GM23338 (cell line): ENCODE measurements around the gene CDC27. TPM values are rescaled to one million over a fixed set of nuclear protein-coding genes. Genes with fewer than 3 reads are reported as not detected.

Source experiments
- ATAC-seq: fragments of 200-7000 bp; cut with Tn5 transposase; 3 replicates; pipeline ENCODE4 v1.9.1; 2020
- DNase-seq: peaks from one replicate; pipeline ENCODE4 v3.0.0-alpha.2; 2015; ENCODE audit warnings: low spot score
- H2AFZ ChIP-seq: fragments of 200-600 bp; sonication (generic); 2 replicates; pipeline ENCODE4 v1.8.0; 2016; ENCODE audit warnings: antibody characterized with exemption, mild to moderate bottlenecking, moderate library complexity
- H3F3A ChIP-seq: fragments of 200-600 bp; sonication (generic); replicated peaks from 2 replicates; pipeline ENCODE4 v1.8.0; 2017; ENCODE audit warnings: antibody characterized with exemption, mixed run types, low read depth
- H3K27ac ChIP-seq: fragments of 200-600 bp; sonication (generic); 2 replicates; pipeline ENCODE4 v1.6.1; 2016; ENCODE audit warnings: low read depth
- H3K27me3 ChIP-seq: fragments of 200-600 bp; sonication (generic); 2 replicates; pipeline ENCODE4 v1.8.0; 2016; ENCODE audit warnings: mild to moderate bottlenecking, mixed run types, moderate library complexity; ENCODE audit not compliant: insufficient read depth
- H3K36me3 ChIP-seq: fragments of 200-600 bp; sonication (generic); 2 replicates; pipeline ENCODE4 v1.8.0; 2016; ENCODE audit warnings: mild to moderate bottlenecking; ENCODE audit not compliant: insufficient read depth
- H3K4me1 ChIP-seq: fragments of 200-600 bp; sonication (generic); 2 replicates; pipeline ENCODE4 v1.8.0; 2016; ENCODE audit warnings: mild to moderate bottlenecking, moderate library complexity; ENCODE audit not compliant: insufficient read depth
- H3K4me2 ChIP-seq: fragments of 200-600 bp; sonication (generic); 2 replicates; pipeline ENCODE4 v1.7.1; 2017; ENCODE audit warnings: mixed run types
- H3K4me3 ChIP-seq: fragments of 200-600 bp; sonication (generic); 2 replicates; pipeline ENCODE4 v1.6.1; 2016; ENCODE audit warnings: mixed run types
- H3K79me2 ChIP-seq: fragments of 200-600 bp; sonication (generic); replicated peaks from 2 replicates; pipeline ENCODE4 v1.8.0; 2017; ENCODE audit warnings: mild to moderate bottlenecking; ENCODE audit not compliant: insufficient read depth
- H3K9me2 ChIP-seq: fragments of 200-600 bp; sonication (generic); 2 replicates; pipeline ENCODE4 v1.8.0; 2017; ENCODE audit not compliant: insufficient read depth
- H4K20me1 ChIP-seq: fragments of 200-600 bp; sonication (generic); replicated peaks from 2 replicates; pipeline ENCODE4 v1.8.0; 2017; ENCODE audit warnings: mild to moderate bottlenecking; ENCODE audit not compliant: insufficient read depth
- H3K27ac Mint-ChIP-seq: 2 replicates; pipeline ENCODE4 v1.8.0; 2020; ENCODE audit warnings: inconsistent platforms, mild to moderate bottlenecking, moderate library complexity, mixed read lengths
- H3K27me3 Mint-ChIP-seq: 3 replicates; pipeline ENCODE4 v1.8.0; 2022; ENCODE audit warnings: low read depth, mild to moderate bottlenecking, moderate library complexity, mixed read lengths, inconsistent platforms; ENCODE audit not compliant: insufficient read depth, poor library complexity
- H3K36me3 Mint-ChIP-seq: 3 replicates; pipeline ENCODE4 v1.8.0; 2021; ENCODE audit warnings: low read depth, mild to moderate bottlenecking, inconsistent platforms, moderate library complexity, mixed read lengths
- H3K4me1 Mint-ChIP-seq: 3 replicates; pipeline ENCODE4 v1.8.0; 2020; ENCODE audit warnings: mild to moderate bottlenecking, inconsistent platforms, mixed read lengths
- H3K4me3 Mint-ChIP-seq: 3 replicates; pipeline ENCODE4 v1.8.0; 2021; ENCODE audit warnings: moderate library complexity, mild to moderate bottlenecking, inconsistent platforms, mixed read lengths
- H3K9me3 Mint-ChIP-seq: 3 replicates; pipeline ENCODE4 v1.8.0; 2020; ENCODE audit warnings: moderate library complexity, mild to moderate bottlenecking, inconsistent platforms, mixed read lengths
- CREB1 ChIP-seq: fragments of 250-450 bp; sonication (Bioruptor Pico); IDR thresholded peaks from 2 replicates; pipeline ENCODE4 v1.5.0; 2020; ENCODE audit warnings: low read depth, mild to moderate bottlenecking, moderate library complexity
- EZH2 ChIP-seq: fragments of 200-600 bp; sonication (generic); IDR thresholded peaks from one replicate; pipeline ENCODE4 v1.8.0; 2017; ENCODE audit warnings: antibody characterized with exemption, mild to moderate bottlenecking, low read depth; ENCODE audit not compliant: unreplicated experiment
- EZH2phosphoT487 ChIP-seq: fragments of 200-600 bp; sonication (generic); IDR thresholded peaks from one replicate; pipeline ENCODE4 v1.8.1; 2018; ENCODE audit warnings: antibody characterized with exemption; ENCODE audit not compliant: unreplicated experiment
- JUNB ChIP-seq: IDR thresholded peaks from one replicate; pipeline ENCODE4 v1.6.1; 2016; ENCODE audit warnings: antibody characterized with exemption; ENCODE audit not compliant: unreplicated experiment
- NANOG ChIP-seq: IDR thresholded peaks from 2 replicates; pipeline ENCODE4 v1.6.1; 2016; ENCODE audit warnings: antibody characterized with exemption, borderline replicate concordance
- POLR2AphosphoS5 ChIP-seq: IDR thresholded peaks from 2 replicates; pipeline ENCODE4 v1.6.1; 2016; ENCODE audit warnings: antibody characterized with exemption, low read depth
- REST ChIP-seq: IDR thresholded peaks from one replicate; pipeline ENCODE4 v1.6.1; 2018; ENCODE audit warnings: antibody characterized with exemption; ENCODE audit not compliant: unreplicated experiment
- STAT1 ChIP-seq: IDR thresholded peaks from one replicate; pipeline ENCODE4 v1.6.1; 2016; ENCODE audit warnings: antibody characterized with exemption; ENCODE audit not compliant: unreplicated experiment
- ZNF114 ChIP-seq: fragments of 250-450 bp; sonication (Bioruptor Pico); IDR thresholded peaks from 2 replicates; pipeline ENCODE4 v1.5.0; 2020; ENCODE audit warnings: mild to moderate bottlenecking, moderate library complexity
- ZNF331 ChIP-seq: fragments of 250-450 bp; sonication (Bioruptor Pico); IDR thresholded peaks from 2 replicates; pipeline ENCODE4 v1.5.0; 2020; ENCODE audit warnings: low read depth, mild to moderate bottlenecking, moderate library complexity
- polyA plus RNA-seq: library from polyadenylated mRNA; unstranded; fragments of >200 nt; fragmentation: Nextera tagmentation; extraction: Ambion mirVana; gene quantifications from 2 replicates; pipeline ENCODE4 v1.2.1, GENCODE V29; 2016
- total RNA-seq: library from RNA; depleted of rRNA; stranded (reverse); fragments of >200 nt; shearing (Covaris generic); gene quantifications from 2 replicates; pipeline ENCODE4 v1.2.3, GENCODE V29; 2014
- TF ChIP-seq, protein P1 (sequence below), 2 experiments: fragments of 200-600 bp in 1 of 2; sonication (generic) in 1 of 2; conservative IDR thresholded peaks; 2 replicates each; pipeline versions ENCODE4 v1.5.1 to v1.6.1; 2016 to 2017; ENCODE audit warnings: antibody characterized with exemption in 2 of 2, low read depth in 2 of 2, mild to moderate bottlenecking in 2 of 2, moderate library complexity in 1 of 2
- TF ChIP-seq, protein P2 (sequence below): fragments of 250-450 bp; sonication (Bioruptor Pico); IDR thresholded peaks from 2 replicates; pipeline ENCODE4 v1.5.0; 2020; ENCODE audit warnings: mild to moderate bottlenecking, moderate library complexity
- TF ChIP-seq, protein P3 (sequence below): IDR thresholded peaks from 2 replicates; pipeline ENCODE4 v1.6.1; 2016; ENCODE audit warnings: antibody characterized with exemption

The CDC27 gene
- total and polyA plus RNA-seq, 2 experiments from 2014 or later, result 49.7 to 85.5 TPM

DNA sequence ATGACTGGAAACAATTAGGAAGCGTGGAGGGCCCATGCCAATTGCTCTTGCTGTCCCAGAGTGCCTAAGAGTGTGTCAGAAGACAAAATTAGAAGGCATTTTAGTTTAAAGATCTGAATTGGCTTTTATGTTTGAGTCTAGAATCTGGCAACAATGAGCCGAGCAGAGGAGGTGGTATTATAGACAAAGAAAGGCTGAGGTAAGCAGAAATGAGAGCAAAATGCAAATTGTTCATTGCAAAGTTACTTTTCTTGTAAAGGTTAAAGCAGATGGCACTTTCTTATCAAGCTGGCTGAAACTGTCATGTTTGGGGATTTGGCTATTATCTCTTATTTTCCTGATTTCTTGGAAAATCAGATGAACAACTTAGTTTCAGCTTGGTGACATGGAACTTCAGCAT, 23.4 kb upstream of the CDC27 start:
- no peaks in the 10 kb centered on the region for H3K36me3 Mint-ChIP-seq
- TF ChIP-seq ZNF331 (CRISPR knock-in tag), result no peak
- TF ChIP-seq, protein P1, sequence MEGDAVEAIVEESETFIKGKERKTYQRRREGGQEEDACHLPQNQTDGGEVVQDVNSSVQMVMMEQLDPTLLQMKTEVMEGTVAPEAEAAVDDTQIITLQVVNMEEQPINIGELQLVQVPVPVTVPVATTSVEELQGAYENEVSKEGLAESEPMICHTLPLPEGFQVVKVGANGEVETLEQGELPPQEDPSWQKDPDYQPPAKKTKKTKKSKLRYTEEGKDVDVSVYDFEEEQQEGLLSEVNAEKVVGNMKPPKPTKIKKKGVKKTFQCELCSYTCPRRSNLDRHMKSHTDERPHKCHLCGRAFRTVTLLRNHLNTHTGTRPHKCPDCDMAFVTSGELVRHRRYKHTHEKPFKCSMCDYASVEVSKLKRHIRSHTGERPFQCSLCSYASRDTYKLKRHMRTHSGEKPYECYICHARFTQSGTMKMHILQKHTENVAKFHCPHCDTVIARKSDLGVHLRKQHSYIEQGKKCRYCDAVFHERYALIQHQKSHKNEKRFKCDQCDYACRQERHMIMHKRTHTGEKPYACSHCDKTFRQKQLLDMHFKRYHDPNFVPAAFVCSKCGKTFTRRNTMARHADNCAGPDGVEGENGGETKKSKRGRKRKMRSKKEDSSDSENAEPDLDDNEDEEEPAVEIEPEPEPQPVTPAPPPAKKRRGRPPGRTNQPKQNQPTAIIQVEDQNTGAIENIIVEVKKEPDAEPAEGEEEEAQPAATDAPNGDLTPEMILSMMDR (conservative IDR thresholded peaks at IDR 0.05; ENCODE audit: low read depth in 2 of 2), result no peak
- TF ChIP-seq EZH2phosphoT487, result no peak
- TF ChIP-seq, protein P2, sequence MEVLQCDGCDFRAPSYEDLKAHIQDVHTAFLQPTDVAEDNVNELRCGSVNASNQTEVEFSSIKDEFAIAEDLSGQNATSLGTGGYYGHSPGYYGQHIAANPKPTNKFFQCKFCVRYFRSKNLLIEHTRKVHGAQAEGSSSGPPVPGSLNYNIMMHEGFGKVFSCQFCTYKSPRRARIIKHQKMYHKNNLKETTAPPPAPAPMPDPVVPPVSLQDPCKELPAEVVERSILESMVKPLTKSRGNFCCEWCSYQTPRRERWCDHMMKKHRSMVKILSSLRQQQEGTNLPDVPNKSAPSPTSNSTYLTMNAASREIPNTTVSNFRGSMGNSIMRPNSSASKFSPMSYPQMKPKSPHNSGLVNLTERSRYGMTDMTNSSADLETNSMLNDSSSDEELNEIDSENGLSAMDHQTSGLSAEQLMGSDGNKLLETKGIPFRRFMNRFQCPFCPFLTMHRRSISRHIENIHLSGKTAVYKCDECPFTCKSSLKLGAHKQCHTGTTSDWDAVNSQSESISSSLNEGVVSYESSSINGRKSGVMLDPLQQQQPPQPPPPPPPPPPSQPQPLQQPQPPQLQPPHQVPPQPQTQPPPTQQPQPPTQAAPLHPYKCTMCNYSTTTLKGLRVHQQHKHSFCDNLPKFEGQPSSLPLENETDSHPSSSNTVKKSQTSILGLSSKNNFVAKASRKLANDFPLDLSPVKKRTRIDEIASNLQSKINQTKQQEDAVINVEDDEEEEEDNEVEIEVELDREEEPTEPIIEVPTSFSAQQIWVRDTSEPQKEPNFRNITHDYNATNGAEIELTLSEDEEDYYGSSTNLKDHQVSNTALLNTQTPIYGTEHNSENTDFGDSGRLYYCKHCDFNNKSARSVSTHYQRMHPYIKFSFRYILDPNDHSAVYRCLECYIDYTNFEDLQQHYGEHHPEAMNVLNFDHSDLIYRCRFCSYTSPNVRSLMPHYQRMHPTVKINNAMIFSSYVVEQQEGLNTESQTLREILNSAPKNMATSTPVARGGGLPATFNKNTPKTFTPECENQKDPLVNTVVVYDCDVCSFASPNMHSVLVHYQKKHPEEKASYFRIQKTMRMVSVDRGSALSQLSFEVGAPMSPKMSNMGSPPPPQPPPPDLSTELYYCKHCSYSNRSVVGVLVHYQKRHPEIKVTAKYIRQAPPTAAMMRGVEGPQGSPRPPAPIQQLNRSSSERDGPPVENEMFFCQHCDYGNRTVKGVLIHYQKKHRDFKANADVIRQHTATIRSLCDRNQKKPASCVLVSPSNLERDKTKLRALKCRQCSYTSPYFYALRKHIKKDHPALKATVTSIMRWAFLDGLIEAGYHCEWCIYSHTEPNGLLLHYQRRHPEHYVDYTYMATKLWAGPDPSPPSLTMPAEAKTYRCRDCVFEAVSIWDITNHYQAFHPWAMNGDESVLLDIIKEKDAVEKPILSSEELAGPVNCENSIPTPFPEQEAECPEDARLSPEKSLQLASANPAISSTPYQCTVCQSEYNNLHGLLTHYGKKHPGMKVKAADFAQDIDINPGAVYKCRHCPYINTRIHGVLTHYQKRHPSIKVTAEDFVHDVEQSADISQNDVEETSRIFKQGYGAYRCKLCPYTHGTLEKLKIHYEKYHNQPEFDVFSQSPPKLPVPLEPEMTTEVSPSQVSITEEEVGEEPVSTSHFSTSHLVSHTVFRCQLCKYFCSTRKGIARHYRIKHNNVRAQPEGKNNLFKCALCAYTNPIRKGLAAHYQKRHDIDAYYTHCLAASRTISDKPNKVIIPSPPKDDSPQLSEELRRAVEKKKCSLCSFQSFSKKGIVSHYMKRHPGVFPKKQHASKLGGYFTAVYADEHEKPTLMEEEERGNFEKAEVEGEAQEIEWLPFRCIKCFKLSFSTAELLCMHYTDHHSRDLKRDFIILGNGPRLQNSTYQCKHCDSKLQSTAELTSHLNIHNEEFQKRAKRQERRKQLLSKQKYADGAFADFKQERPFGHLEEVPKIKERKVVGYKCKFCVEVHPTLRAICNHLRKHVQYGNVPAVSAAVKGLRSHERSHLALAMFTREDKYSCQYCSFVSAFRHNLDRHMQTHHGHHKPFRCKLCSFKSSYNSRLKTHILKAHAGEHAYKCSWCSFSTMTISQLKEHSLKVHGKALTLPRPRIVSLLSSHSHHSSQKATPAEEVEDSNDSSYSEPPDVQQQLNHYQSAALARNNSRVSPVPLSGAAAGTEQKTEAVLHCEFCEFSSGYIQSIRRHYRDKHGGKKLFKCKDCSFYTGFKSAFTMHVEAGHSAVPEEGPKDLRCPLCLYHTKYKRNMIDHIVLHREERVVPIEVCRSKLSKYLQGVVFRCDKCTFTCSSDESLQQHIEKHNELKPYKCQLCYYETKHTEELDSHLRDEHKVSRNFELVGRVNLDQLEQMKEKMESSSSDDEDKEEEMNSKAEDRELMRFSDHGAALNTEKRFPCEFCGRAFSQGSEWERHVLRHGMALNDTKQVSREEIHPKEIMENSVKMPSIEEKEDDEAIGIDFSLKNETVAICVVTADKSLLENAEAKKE (CRISPR knock-in tag), result no peak
- TF ChIP-seq ZNF114 (CRISPR knock-in tag), result no peak
- TF ChIP-seq JUNB, result no peak
- TF ChIP-seq STAT1, result no peak
- TF ChIP-seq NANOG, result no peak
- TF ChIP-seq CREB1, result no peak
- no peak for TF ChIP-seq REST
- TF ChIP-seq, protein P3, sequence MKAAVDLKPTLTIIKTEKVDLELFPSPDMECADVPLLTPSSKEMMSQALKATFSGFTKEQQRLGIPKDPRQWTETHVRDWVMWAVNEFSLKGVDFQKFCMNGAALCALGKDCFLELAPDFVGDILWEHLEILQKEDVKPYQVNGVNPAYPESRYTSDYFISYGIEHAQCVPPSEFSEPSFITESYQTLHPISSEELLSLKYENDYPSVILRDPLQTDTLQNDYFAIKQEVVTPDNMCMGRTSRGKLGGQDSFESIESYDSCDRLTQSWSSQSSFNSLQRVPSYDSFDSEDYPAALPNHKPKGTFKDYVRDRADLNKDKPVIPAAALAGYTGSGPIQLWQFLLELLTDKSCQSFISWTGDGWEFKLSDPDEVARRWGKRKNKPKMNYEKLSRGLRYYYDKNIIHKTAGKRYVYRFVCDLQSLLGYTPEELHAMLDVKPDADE, result no peak
- TF ChIP-seq EZH2, result no peak
- TF ChIP-seq POLR2AphosphoS5, result no peak
- no peak for ATAC-seq
- H3K27ac ChIP-seq, result no peak overlapping the region
- peaks cover 2% of the 10 kb centered on the region for H3K27me3 Mint-ChIP-seq
- no peaks in the 10 kb centered on the region for H3K79me2 ChIP-seq
- no peaks in the 10 kb centered on the region for H3F3A ChIP-seq
- no peak overlapping the region for H3K27ac Mint-ChIP-seq
- H3K9me2 ChIP-seq, result no peaks in the 10 kb centered on the region
- H3K4me3 Mint-ChIP-seq, result no peak overlapping the region
- H3K4me3 ChIP-seq, result no peak overlapping the region
- no peak overlapping the region for H3K4me2 ChIP-seq
- H3K4me1 ChIP-seq, result no peaks in the 10 kb centered on the region
- H3K4me1 Mint-ChIP-seq, result no peaks in the 10 kb centered on the region
- no peaks in the 10 kb centered on the region for H3K9me3 Mint-ChIP-seq
- H3K27me3 ChIP-seq, result no peaks in the 10 kb centered on the region
- no peak overlapping the region for H2AFZ ChIP-seq
- H4K20me1 ChIP-seq, result no peaks in the 10 kb centered on the region
- no peak for DNase-seq
- no peaks in the 10 kb centered on the region for H3K36me3 ChIP-seq
